Measurements from ENCODE around the gene ARMC5.

ARMC5 gene

DNA sequence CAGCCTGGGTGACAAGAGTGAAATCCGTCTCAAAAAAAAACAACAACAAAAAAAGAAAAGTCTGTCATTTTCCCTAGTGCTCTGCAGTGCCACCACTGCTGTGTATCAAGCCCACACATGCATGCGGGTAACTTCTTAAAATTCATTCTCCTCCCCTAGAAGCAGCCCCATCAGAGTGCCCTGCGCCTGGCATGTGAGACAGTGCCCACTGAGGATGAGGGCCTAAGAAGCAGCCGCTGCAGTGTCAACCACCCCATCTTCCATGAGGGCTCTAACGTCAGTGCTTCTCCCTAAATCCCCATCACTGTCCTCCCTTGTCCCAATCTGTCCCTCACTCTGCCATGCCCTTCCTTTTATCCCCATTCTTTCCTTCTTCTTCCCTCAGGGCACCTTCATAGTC, 41.4 kb upstream of the ARMC5 start:
- H3K27me3 ChIP-seq (ENCODE audit: insufficient read depth, low read length), result no peaks in the 10 kb centered on the region
- no peak overlapping the region for H3K27ac ChIP-seq (ENCODE audit: low read depth, low read length, poor library complexity, severe bottlenecking)
- no peak overlapping the region for H3K4me2 ChIP-seq (ENCODE audit: low read length)
- no peaks in the 10 kb centered on the region for H3K4me1 ChIP-seq (ENCODE audit: insufficient read depth, low read length, severe bottlenecking)
- TF ChIP-seq, protein P1, sequence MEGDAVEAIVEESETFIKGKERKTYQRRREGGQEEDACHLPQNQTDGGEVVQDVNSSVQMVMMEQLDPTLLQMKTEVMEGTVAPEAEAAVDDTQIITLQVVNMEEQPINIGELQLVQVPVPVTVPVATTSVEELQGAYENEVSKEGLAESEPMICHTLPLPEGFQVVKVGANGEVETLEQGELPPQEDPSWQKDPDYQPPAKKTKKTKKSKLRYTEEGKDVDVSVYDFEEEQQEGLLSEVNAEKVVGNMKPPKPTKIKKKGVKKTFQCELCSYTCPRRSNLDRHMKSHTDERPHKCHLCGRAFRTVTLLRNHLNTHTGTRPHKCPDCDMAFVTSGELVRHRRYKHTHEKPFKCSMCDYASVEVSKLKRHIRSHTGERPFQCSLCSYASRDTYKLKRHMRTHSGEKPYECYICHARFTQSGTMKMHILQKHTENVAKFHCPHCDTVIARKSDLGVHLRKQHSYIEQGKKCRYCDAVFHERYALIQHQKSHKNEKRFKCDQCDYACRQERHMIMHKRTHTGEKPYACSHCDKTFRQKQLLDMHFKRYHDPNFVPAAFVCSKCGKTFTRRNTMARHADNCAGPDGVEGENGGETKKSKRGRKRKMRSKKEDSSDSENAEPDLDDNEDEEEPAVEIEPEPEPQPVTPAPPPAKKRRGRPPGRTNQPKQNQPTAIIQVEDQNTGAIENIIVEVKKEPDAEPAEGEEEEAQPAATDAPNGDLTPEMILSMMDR (IDR thresholded peaks at IDR 0.05; ENCODE audit: low read length), result no peak
- TF ChIP-seq EZH2 (IDR thresholded peaks at IDR 0.05; ENCODE audit: borderline replicate concordance, low read length), result no peak
- H4K20me1 ChIP-seq (ENCODE audit: insufficient read depth, low read length), result no peaks in the 10 kb centered on the region
- no peaks in the 10 kb centered on the region for H3K9me2 ChIP-seq (ENCODE audit: low read depth, low read length)
- no peak overlapping the region for H3K9ac ChIP-seq (ENCODE audit: low read length)
- no peaks in the 10 kb centered on the region for H3K9me3 ChIP-seq (ENCODE audit: low read length)
- H2AFZ ChIP-seq (ENCODE audit: low read length), result no peak overlapping the region
- no peaks in the 10 kb centered on the region for H3K79me2 ChIP-seq (ENCODE audit: insufficient read depth, low read length)
- no peaks in the 10 kb centered on the region for H3F3A ChIP-seq (ENCODE audit: insufficient read depth, low read length)
- no peaks in the 10 kb centered on the region for H3K36me3 ChIP-seq (ENCODE audit: insufficient read depth, low read length)
- no peak overlapping the region for H3K4me3 ChIP-seq (ENCODE audit: low read depth, low read length, poor library complexity, severe bottlenecking)

DNA sequence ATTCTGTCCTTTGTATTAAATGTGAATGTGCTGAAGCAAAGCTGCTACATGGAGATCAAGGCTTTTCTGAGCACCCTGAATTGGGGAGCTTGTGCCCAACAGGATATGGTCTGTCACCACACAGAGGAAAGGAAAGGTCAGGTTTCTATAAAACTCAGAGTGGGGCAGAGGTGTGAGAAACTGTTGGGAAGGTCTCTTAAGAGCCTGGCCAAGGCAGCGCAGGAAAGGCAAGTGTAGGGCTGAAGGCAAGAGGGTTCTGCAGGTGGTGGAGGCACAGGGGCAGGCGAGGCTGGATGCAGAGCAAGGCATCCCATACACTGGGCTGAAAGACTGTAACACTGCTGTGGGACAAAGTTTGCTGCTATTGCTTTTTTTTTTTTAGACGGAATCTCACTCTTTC, 39.3 kb upstream of the ARMC5 start:
- H3K9me3 ChIP-seq (ENCODE audit: low read length), result no peaks in the 10 kb centered on the region
- H3K4me2 ChIP-seq (ENCODE audit: low read length), result no peak overlapping the region
- H3K4me3 ChIP-seq (ENCODE audit: low read depth, low read length, poor library complexity, severe bottlenecking), result no peak overlapping the region
- H3K27me3 ChIP-seq (ENCODE audit: insufficient read depth, low read length), result no peaks in the 10 kb centered on the region
- H3K27ac ChIP-seq (ENCODE audit: low read depth, low read length, poor library complexity, severe bottlenecking), result no peak overlapping the region
- H3K79me2 ChIP-seq (ENCODE audit: insufficient read depth, low read length), result no peaks in the 10 kb centered on the region
- H3K9me2 ChIP-seq (ENCODE audit: low read depth, low read length), result no peaks in the 10 kb centered on the region
- H4K20me1 ChIP-seq (ENCODE audit: insufficient read depth, low read length), result no peaks in the 10 kb centered on the region
- H3K4me1 ChIP-seq (ENCODE audit: insufficient read depth, low read length, severe bottlenecking), result no peaks in the 10 kb centered on the region
- no peaks in the 10 kb centered on the region for H3K36me3 ChIP-seq (ENCODE audit: insufficient read depth, low read length)
- H3F3A ChIP-seq (ENCODE audit: insufficient read depth, low read length), result no peaks in the 10 kb centered on the region
- TF ChIP-seq, protein P1 (IDR thresholded peaks at IDR 0.05; ENCODE audit: low read length), result no peak
- no peak for TF ChIP-seq EZH2 (IDR thresholded peaks at IDR 0.05; ENCODE audit: borderline replicate concordance, low read length)
- H3K9ac ChIP-seq (ENCODE audit: low read length), result no peak overlapping the region
- H2AFZ ChIP-seq (ENCODE audit: low read length), result no peak overlapping the region

DNA sequence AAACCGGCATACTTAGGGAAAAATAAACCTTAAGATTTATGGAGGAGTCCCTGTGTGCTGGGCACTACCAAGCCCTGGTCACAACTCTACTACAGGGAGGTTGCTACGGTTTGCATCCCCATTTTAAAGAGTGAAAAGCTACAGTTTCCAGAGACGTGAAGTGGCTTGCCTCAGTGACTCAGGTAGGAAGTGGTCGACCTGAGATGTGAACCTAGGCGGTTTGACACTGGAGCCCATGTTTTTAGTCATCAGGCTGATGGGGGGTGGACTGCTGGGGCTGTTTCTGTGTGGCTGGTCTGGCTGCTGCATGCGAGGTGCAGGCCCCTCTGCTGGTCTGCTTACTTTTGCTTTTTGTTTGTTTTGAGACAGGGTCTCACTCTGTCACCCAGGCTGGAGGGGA, 37.7 kb upstream of the ARMC5 start:
- Histone ChIP-seq H3K36me3 (ENCODE audit: insufficient read depth, low read length) (no peaks in the 10 kb centered on the region), H3K79me2 (ENCODE audit: insufficient read depth, low read length) (no peaks in the 10 kb centered on the region), H3K4me2 (ENCODE audit: low read length) (no peak overlapping the region), H3K9me2 (ENCODE audit: low read depth, low read length) (no peaks in the 10 kb centered on the region), H3K27ac (ENCODE audit: low read depth, low read length, poor library complexity, severe bottlenecking) (no peak overlapping the region), H3K4me1 (ENCODE audit: insufficient read depth, low read length, severe bottlenecking) (no peaks in the 10 kb centered on the region), H4K20me1 (ENCODE audit: insufficient read depth, low read length) (no peaks in the 10 kb centered on the region), H3K27me3 (ENCODE audit: insufficient read depth, low read length) (no peaks in the 10 kb centered on the region), H3K4me3 (ENCODE audit: low read depth, low read length, poor library complexity, severe bottlenecking) (no peak overlapping the region), H3K9me3 (ENCODE audit: low read length) (no peaks in the 10 kb centered on the region), H2AFZ (ENCODE audit: low read length) (no peak overlapping the region), H3F3A (ENCODE audit: insufficient read depth, low read length) (no peaks in the 10 kb centered on the region), H3K9ac (ENCODE audit: low read length) (no peak overlapping the region)
- TF ChIP-seq, protein P1 (IDR thresholded peaks at IDR 0.05; ENCODE audit: low read length), result no peak
- TF ChIP-seq EZH2 (IDR thresholded peaks at IDR 0.05; ENCODE audit: borderline replicate concordance, low read length), result no peak

Data from OCI-LY1 (cell line).